ENCODE results near the gene PRSS1. TPM values are rescaled to one million over a fixed set of nuclear protein-coding genes. Genes with fewer than 3 reads are reported as not detected.
"Not testable (repeated sequence)": the region's sequence is repeated elsewhere in the genome, so short reads cannot be mapped to it uniquely, and the experiment has no call there.

PRSS1 gene
- total and polyA plus RNA-seq, 8 donors, result 0.99 TPM; not detected in 7

DNA sequence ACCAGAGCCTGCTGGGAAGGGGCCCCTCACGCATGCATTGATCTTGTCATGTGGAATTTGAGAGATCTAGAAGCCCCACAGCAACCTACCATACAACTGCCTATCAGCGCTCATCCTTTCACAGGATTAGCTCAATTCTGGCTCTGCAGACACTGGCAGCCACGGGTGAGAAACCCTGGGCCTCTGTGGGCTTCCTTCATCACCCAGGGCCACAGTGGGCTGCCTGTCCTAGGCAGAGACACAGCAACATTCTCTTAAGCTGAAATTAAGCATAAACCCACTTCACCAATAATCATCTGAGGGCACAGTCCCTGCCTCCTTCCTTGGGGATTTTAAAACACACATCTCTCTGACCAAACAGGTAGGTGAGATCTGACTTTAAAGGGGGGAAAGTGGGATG lies 18.2 kb downstream of the PRSS1 start:
- no peak for DNase-seq
- TF ChIP-seq, protein P1, sequence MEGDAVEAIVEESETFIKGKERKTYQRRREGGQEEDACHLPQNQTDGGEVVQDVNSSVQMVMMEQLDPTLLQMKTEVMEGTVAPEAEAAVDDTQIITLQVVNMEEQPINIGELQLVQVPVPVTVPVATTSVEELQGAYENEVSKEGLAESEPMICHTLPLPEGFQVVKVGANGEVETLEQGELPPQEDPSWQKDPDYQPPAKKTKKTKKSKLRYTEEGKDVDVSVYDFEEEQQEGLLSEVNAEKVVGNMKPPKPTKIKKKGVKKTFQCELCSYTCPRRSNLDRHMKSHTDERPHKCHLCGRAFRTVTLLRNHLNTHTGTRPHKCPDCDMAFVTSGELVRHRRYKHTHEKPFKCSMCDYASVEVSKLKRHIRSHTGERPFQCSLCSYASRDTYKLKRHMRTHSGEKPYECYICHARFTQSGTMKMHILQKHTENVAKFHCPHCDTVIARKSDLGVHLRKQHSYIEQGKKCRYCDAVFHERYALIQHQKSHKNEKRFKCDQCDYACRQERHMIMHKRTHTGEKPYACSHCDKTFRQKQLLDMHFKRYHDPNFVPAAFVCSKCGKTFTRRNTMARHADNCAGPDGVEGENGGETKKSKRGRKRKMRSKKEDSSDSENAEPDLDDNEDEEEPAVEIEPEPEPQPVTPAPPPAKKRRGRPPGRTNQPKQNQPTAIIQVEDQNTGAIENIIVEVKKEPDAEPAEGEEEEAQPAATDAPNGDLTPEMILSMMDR (IDR thresholded peaks at IDR 0.05), result no peak
- no peaks in the 10 kb centered on the region for H3K9me3 ChIP-seq
- H3K4me3 ChIP-seq, result no peak overlapping the region
- no peaks in the 10 kb centered on the region for H3K36me3 ChIP-seq
- H3K4me1 ChIP-seq, result no peaks in the 10 kb centered on the region
- H3K27me3 ChIP-seq, result peaks cover 0 to 14% of the 10 kb centered on the region in 2 donors
- intact Hi-C loops (cut with DNase I), result no loop called here
- ATAC-seq, result no peak
- no peak overlapping the region for H3K27ac ChIP-seq

DNA sequence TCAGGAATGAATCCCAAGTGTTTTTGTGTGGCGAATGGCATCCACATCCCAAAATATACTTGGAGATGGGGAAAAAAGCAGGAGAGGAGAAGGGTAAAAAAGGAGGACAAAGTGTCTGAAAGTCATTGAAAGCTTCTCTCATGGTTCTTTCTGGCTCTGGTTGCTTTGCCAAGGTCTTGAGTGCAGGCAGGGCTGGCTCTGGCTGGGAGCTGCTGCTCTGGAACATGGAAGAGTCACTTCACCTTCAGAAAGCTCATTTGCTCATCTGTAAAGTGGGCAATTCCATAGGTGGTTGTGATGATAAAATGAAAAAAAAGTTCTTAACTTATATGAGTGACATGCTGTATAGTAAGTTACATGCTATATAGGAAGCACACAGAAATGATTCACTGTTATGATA lies 18.6 kb downstream of the PRSS1 start:
- ATAC-seq, result no peak
- no peaks in the 10 kb centered on the region for H3K4me1 ChIP-seq
- intact Hi-C loops (cut with DNase I), result no loop called here

DNA sequence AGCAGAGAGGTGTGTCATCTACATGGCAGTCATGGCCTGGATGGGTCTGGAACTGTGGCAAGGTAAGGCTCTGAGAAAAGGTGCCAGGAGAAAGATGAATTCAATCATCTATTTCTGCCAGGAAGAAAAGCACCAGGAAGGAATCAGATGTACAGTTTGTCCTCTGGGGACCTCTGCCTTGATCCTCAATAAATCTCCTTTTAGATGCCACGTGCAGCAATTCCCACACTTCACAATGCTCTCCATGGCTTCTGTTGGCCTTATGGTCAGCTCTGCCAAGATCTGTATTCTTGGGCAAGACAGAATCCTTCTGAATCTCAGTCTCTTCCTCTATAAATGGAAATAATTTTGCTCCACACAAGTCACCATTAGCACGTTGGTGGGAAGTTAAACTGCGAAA lies 19.6 kb downstream of the PRSS1 start:
- H3K9me3 ChIP-seq; H3K27ac ChIP-seq; intact Hi-C loops (cut with DNase I): not testable (repeated sequence)

More for the DNA sequence above, 18.6 kb downstream of the PRSS1 start:
- no peak overlapping the region for H3K4me3 ChIP-seq
- peaks cover 0 to 14% of the 10 kb centered on the region in 2 donors for H3K27me3 ChIP-seq
- no peak overlapping the region for H3K27ac ChIP-seq
- no peak for DNase-seq
- TF ChIP-seq, protein P1 (IDR thresholded peaks at IDR 0.05), result no peak
- no peaks in the 10 kb centered on the region for H3K36me3 ChIP-seq
- H3K9me3 ChIP-seq, result no peaks in the 10 kb centered on the region

DNA sequence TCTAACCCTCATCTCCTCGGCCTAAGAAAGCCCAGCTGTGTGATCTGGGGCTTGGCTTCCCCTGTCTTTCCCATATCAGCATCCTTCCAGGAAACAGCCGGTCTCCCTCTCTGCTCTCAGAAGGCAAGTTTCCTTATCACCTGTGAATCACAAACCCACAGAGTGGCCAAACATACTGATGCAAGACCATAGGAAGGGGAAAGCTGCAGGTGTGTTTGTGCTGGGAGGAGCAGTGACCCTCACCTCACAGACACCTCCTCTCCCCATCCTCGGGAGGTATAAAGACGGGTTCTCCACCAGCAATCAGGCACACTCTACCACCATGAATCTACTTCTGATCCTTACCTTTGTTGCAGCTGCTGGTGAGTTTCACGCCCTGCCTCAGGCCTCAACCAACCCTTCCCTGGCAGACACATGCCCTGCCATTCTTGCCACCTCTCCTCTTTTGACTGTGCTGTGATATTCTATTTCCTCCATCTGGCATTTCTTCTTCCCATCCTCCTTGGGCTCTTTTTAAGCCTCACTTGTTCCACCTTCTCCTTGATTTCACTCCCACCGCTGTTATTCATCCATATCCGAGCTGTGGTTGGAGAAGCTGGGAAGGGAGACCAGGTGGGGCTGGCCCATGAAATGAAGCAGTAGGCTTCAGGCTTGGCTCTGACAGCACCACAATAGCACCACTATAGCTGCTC lies 21.5 kb downstream of the PRSS1 start, which contains the start of gene PRSS2:
PRSS2 (plus strand) TSS at position 310 of the 692 bp plus-strand sequence; CDS start at position 323, 13 bp downstream.
- Histone ChIP-seq H3K27ac (no peak within 1 kb of the TSS), H3K9me3 (no peaks in the 10 kb centered on the region), H3K27me3 (peaks cover 0 to 14% of the 10 kb centered on the region in 2 donors), H3K36me3 (no peaks in the 10 kb centered on the region), H3K4me1 (no peaks in the 10 kb centered on the region), H3K4me3 (no peak within 1 kb of the TSS)
- intact Hi-C loops (cut with DNase I), result no loop called here
- TF ChIP-seq, protein P1 (IDR thresholded peaks at IDR 0.05), result no peak
- ATAC-seq, result no peak
- DNase-seq, result no peak

More for the DNA sequence above, 19.6 kb downstream of the PRSS1 start:
- H3K4me1 ChIP-seq, H3K4me3 ChIP-seq, H3K36me3 ChIP-seq, ATAC-seq, DNase-seq: not testable (repeated sequence)
- H3K27me3 ChIP-seq, result peaks cover 0 to 14% of the 10 kb centered on the region in 2 donors

DNA sequence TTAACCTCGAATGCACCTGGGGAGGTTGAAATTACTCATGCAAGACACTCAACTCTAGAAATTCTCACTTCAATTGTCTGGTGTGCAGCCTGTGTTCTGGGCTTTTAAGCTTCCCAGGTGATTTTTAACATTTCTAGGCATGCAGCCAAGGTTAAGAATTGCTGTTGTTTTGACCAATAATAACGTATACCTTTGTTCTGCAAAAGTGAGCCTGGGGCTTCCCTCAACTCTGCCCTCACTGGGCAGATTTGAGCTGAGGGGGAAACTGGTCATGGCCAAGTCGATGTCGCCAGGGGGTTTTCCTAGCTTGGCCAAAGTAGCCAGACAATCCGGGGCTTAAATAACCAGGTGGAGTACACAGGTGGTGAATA lies 22.1 kb downstream of the PRSS1 start:
- TF ChIP-seq, protein P1 (IDR thresholded peaks at IDR 0.05), result no peak
- DNase-seq, result no peak
- Histone ChIP-seq H3K4me1 (no peaks in the 10 kb centered on the region), H3K9me3 (no peaks in the 10 kb centered on the region), H3K36me3 (no peaks in the 10 kb centered on the region), H3K27ac (no peak overlapping the region), H3K27me3 (peaks cover 0 to 14% of the 10 kb centered on the region in 2 donors), H3K4me3 (no peak overlapping the region)
- intact Hi-C loops (cut with DNase I), result no loop called here
- no peak for ATAC-seq

DNA sequence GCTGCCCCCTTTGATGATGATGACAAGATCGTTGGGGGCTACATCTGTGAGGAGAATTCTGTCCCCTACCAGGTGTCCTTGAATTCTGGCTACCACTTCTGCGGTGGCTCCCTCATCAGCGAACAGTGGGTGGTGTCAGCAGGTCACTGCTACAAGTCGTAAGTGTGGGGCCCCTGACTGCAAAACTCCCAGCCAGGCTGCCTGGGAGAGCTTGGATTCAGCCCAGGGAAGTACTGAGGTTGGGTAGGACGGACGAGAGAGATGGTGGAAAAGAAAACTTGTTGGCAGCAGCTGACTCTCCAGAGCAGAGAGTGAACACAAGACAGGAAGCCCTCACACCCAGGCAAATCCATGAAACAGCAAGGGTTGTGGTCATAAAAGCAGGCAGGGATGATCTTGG lies 22.8 kb downstream of the PRSS1 start:
- intact Hi-C loops (cut with DNase I), result no loop called here
- ATAC-seq, result no peak
- TF ChIP-seq, protein P1 (IDR thresholded peaks at IDR 0.05), result no peak

More for the DNA sequence above, 22.8 kb downstream of the PRSS1 start:
- Histone ChIP-seq H3K27me3 (peaks cover 0 to 14% of the 10 kb centered on the region in 2 donors), H3K36me3 (no peaks in the 10 kb centered on the region), H3K4me1 (no peaks in the 10 kb centered on the region), H3K27ac (no peak overlapping the region), H3K9me3 (no peaks in the 10 kb centered on the region), H3K4me3 (no peak overlapping the region)
- no peak for DNase-seq
